Pancreas (tissue), 10 donors: ENCODE data around the gene SPOCK3. TPM values are rescaled to one million over a fixed set of nuclear protein-coding genes. Genes with fewer than 3 reads are reported as not detected.

ENCODE experiments used
- ATAC-seq, 4 donors: fragments of 200-7000 bp; cut with Tn5 transposase; one replicate each; pipeline versions ENCODE4 v1.8.0 to v1.9.1; 2020; ENCODE audit warnings: mild to moderate bottlenecking in 4 of 4, moderate library complexity in 4 of 4
- DNase-seq, 6 donors: peaks; one replicate each; pipeline ENCODE4 v3.0.0-alpha.2; 2020
- FAIRE-seq: peaks from 2 replicates; lab custom pipeline; 2012; peaks lifted over from hg19 to GRCh38; lab: Jason Lieb, UNC
- H3K27ac ChIP-seq, 4 donors: fragments of 200-600 bp; sonication (generic); 1 replicate in 3 of 4; 2 replicates in 1 of 4; pipeline versions ENCODE4 v1.5.0 to v1.8.0; 2020
- H3K27me3 ChIP-seq, 4 donors: fragments of 200-600 bp; one replicate each; pipeline ENCODE4 v1.8.0; 2021
- H3K36me3 ChIP-seq, 3 donors: fragments of 200-600 bp; sonication (generic) in 1 of 3; one replicate each; pipeline versions ENCODE4 v1.5.0 to v1.8.0; 2020 to 2021
- H3K4me1 ChIP-seq, 3 donors: fragments of 200-600 bp; one replicate each; pipeline ENCODE4 v1.8.0; 2021
- H3K4me3 ChIP-seq, 4 donors: fragments of 200-600 bp; sonication (generic) in 2 of 4; one replicate each; pipeline versions ENCODE4 v1.5.0 to v1.8.0; 2020 to 2021
- H3K9me3 ChIP-seq, 4 donors: fragments of 200-600 bp; one replicate each; pipeline ENCODE4 v1.8.0; 2021
- WGBS, 2 donors: extraction: QIAGEN DNeasy Blood & Tissue Kit; methylation state at CpG; one replicate each; pipeline ENCODE4 v1.1.7; 2013; 5-methylcytosine and 5-hydroxymethylcytosine counted together
- intact Hi-C, 3 donors: fragments of 100-400 bp; cut with DNase I; formaldehyde crosslinking; loops; one replicate each; pipeline versions ENCODE4 v1.11.1 to v1.14.2; 2022
- polyA plus RNA-seq, 2 donors: library from polyadenylated mRNA; stranded (reverse); fragments of 200-250 nt; gene quantifications; one replicate each; pipeline ENCODE4 v1.2.3, GENCODE V29; 2013
- total RNA-seq, 6 donors: library from RNA; stranded (reverse); fragmentation: NEBNext Ultra II Directional in 4 of 6; extraction: Animal tissue kit (Norgen Biotek cat#: 25700) in 4 of 6; gene quantifications; one replicate each; pipeline versions ENCODE4 v1.2.1 to v1.2.4, GENCODE V29; 2021 to 2023
- TF ChIP-seq, protein P1 (sequence below), 4 donors: fragments of 200-600 bp; sonication (generic) in 3 of 4; IDR thresholded peaks; one replicate each; pipeline versions ENCODE4 v1.5.0 to v1.8.0; 2021; ENCODE audit warnings: antibody characterized with exemption in 4 of 4
- donor health status: healthy with polysubstance abuse.
- donor health status: DM: no; HTN: no; CAD: no; lungs with moderate emphysema.
- donor health status: DM: no; HTN: no; CAD: no.
- donor health status: control.
- donor health status: control.
- donor health status: Bipolar disorder and iron deficiency.
- donor health status: DM: yes; HTN: yes; CAD: no.
- donor health status: DM: no; HTN: no; CAD: no.
- donor health status: DM: no; HTN: no; CAD: no.
- donor health status: DM: yes; HTN: yes; CAD: no.

Gene SPOCK3
- total and polyA plus RNA-seq, 8 donors, result 0.16 to 3.1 (median 0.61) TPM

DNA sequence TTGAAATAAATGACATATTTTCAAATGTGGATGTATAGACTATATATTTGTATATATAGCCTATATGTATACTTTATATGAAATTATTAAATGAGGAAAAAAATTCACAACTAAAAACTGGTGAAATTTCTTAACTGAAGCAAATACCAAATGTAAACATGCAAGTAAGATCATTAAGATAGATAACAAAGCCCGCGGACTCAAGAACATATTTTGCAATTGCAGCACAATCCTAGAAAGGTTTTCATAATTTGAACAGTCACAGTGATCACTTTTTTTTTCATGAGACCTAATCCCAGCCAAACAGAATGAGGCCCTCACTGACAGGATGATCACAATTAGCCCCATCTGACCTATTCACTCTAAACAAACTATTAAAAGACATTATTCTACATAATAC, 123.2 kb downstream of the SPOCK3 start:
- TF ChIP-seq, protein P1, sequence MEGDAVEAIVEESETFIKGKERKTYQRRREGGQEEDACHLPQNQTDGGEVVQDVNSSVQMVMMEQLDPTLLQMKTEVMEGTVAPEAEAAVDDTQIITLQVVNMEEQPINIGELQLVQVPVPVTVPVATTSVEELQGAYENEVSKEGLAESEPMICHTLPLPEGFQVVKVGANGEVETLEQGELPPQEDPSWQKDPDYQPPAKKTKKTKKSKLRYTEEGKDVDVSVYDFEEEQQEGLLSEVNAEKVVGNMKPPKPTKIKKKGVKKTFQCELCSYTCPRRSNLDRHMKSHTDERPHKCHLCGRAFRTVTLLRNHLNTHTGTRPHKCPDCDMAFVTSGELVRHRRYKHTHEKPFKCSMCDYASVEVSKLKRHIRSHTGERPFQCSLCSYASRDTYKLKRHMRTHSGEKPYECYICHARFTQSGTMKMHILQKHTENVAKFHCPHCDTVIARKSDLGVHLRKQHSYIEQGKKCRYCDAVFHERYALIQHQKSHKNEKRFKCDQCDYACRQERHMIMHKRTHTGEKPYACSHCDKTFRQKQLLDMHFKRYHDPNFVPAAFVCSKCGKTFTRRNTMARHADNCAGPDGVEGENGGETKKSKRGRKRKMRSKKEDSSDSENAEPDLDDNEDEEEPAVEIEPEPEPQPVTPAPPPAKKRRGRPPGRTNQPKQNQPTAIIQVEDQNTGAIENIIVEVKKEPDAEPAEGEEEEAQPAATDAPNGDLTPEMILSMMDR (IDR thresholded peaks at IDR 0.05), result no peak
- Histone ChIP-seq H3K4me1 (no peaks in the 10 kb centered on the region), H3K36me3 (no peaks in the 10 kb centered on the region), H3K4me3 (no peak overlapping the region), H3K9me3 (no peaks in the 10 kb centered on the region), H3K27me3 (no peaks in the 10 kb centered on the region), H3K27ac (no peak overlapping the region)
- intact Hi-C loops, result no loop called here
- ATAC-seq (no peak), DNase-seq (no peak), FAIRE-seq (no peak)
- WGBS, 2 donors, result 72 to 74% methylated on average over 2 of the region's 2 CpGs

DNA sequence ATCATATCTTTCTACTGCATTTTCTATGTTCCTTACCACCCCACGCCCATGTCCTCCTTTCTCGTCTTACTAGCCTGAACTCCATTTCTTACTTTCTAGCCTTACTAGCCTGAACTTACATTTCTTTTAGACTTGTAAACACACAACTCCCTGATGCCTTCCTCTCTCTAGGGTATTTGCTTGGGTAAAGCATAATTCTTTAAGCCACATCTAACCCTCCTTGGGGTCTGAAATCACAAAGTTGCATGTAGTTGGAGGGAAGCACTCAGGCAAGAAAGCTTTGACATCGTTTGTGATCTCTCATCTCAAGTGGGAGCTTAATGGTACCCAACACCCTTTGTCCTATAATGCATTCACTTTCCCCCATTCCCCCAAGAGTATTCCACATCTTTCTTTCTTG, 124.4 kb downstream of the SPOCK3 start:
- H3K36me3 ChIP-seq, result no peaks in the 10 kb centered on the region
- intact Hi-C loops, result no loop called here
- no peak overlapping the region for H3K27ac ChIP-seq
- H3K9me3 ChIP-seq, result no peaks in the 10 kb centered on the region
- TF ChIP-seq, protein P1 (IDR thresholded peaks at IDR 0.05), result no peak
- 80 to 83% methylated on average over 3 of the region's 3 CpGs for WGBS, 2 donors
- FAIRE-seq (no peak), DNase-seq (no peak), ATAC-seq (no peak)
- H3K4me3 ChIP-seq, result no peak overlapping the region
- H3K4me1 ChIP-seq, result no peaks in the 10 kb centered on the region
- no peaks in the 10 kb centered on the region for H3K27me3 ChIP-seq

DNA sequence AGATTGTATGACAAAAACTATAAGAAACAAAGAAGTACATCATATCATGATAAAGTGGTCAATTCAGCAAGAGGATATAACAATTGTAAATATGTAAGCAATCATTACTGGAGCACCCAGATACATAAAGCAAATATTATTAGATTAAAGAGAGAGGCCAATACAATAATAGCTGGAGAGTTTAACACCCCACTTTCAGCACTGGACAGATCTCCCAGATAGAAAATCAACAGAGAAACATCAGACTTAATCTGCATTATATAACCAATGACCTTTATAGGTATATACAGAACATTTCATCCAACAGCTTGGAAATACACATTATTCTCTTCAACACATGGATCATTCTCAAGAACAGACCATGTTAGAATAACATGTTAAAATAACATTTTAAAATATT, 128.4 kb downstream of the SPOCK3 start:
- ATAC-seq (no peak), DNase-seq (no peak), FAIRE-seq (no peak)

GRCh38 chr4:167102475-167102874, 131.8 kb downstream of the SPOCK3 start:
- no peak for FAIRE-seq
- Histone ChIP-seq H3K27ac (no peak overlapping the region), H3K4me1 (no peaks in the 10 kb centered on the region), H3K9me3 (no peaks in the 10 kb centered on the region), H3K27me3 (no peaks in the 10 kb centered on the region), H3K4me3 (no peak overlapping the region), H3K36me3 (no peaks in the 10 kb centered on the region)
- intact Hi-C loops, result no loop called here
- DNase-seq, result no peak
- ATAC-seq, result no peak
- WGBS, 2 donors, result 63 to 72% methylated on average over 5 of the region's 5 CpGs
- TF ChIP-seq, protein P1 (IDR thresholded peaks at IDR 0.05), result no peak

More for the DNA sequence above, 128.4 kb downstream of the SPOCK3 start:
- Histone ChIP-seq H3K9me3 (no peaks in the 10 kb centered on the region), H3K36me3 (no peaks in the 10 kb centered on the region), H3K4me3 (no peak overlapping the region), H3K27ac (no peak overlapping the region), H3K27me3 (no peaks in the 10 kb centered on the region), H3K4me1 (no peaks in the 10 kb centered on the region)
- TF ChIP-seq, protein P1 (IDR thresholded peaks at IDR 0.05), result no peak
- intact Hi-C loops, result no loop called here

DNA sequence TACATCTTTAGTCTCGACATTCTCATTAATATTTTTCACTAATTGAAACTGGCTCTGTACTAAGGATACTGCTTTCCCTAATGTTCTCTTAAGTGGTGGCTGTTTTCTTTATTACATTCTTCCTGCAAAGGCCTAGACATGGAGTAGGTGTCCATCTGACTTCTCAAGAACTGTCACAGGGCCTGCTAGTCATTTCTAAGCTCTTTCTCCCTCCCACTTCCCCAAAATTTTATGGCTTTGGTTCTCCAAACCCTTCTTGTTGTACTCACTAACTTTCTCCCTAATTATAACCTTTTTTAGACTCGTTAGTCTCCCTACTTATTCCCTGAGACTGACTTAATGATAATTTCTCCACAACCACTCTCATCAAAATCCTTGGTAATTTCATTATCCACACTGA, 133.3 kb downstream of the SPOCK3 start:
- intact Hi-C loops, result no loop called here
- no peak overlapping the region for H3K27ac ChIP-seq
- TF ChIP-seq, protein P1 (IDR thresholded peaks at IDR 0.05), result no peak
- H3K4me1 ChIP-seq, result no peaks in the 10 kb centered on the region
- DNase-seq (no peak), ATAC-seq (no peak), FAIRE-seq (no peak)
- no peaks in the 10 kb centered on the region for H3K9me3 ChIP-seq
- no peak overlapping the region for H3K4me3 ChIP-seq
- WGBS, 2 donors, result 51 to 74% methylated on average over 2 of the region's 2 CpGs
- H3K36me3 ChIP-seq, result no peaks in the 10 kb centered on the region
- H3K27me3 ChIP-seq, result no peaks in the 10 kb centered on the region
